Effector memory CD8-positive, alpha-beta T cell (primary cell): ENCODE data around the gene MYO1C.
"Not testable (repeated sequence)": the region's sequence is repeated elsewhere in the genome, so short reads cannot be mapped to it uniquely, and the experiment has no call there.

Experiments used
- ATAC-seq: fragments of 150-1000 bp; cut with Tn5 transposase; replicated peaks from 2 replicates; pipeline ENCODE4 v1.10.0; 2021; ENCODE audit warnings: mild to moderate bottlenecking, moderate library complexity
- DNase-seq, 3 experiments: peaks; one replicate each; pipeline ENCODE4 v3.0.0; 2021
- H3K27ac Mint-ChIP-seq, 2 donors: one replicate each; pipeline ENCODE4 v1.8.0; 2022; ENCODE audit warnings: mild to moderate bottlenecking in 2 of 2, mixed read lengths in 2 of 2, moderate library complexity in 2 of 2
- H3K27me3 Mint-ChIP-seq, 2 donors: one replicate each; pipeline ENCODE4 v1.8.0; 2022; ENCODE audit warnings: mixed read lengths in 2 of 2
- H3K36me3 Mint-ChIP-seq: one replicate; pipeline ENCODE4 v1.8.0; 2022; ENCODE audit warnings: mild to moderate bottlenecking, moderate library complexity, mixed read lengths; ENCODE audit not compliant: insufficient read depth
- H3K4me1 Mint-ChIP-seq, 2 donors: one replicate each; pipeline ENCODE4 v1.8.0; 2022; ENCODE audit warnings: low read depth in 2 of 2, mixed read lengths in 2 of 2
- H3K4me3 Mint-ChIP-seq, 2 donors: one replicate each; pipeline ENCODE4 v1.8.0; 2022; ENCODE audit warnings: mild to moderate bottlenecking in 2 of 2, mixed read lengths in 2 of 2, moderate library complexity in 2 of 2
- H3K9me3 Mint-ChIP-seq, 2 donors: one replicate each; pipeline ENCODE4 v1.8.0; 2022; ENCODE audit warnings: mixed read lengths in 2 of 2
- total RNA-seq, 9 experiments: gene quantifications; one replicate each; lab custom pipeline; 2026; lab: John Stamatoyannopoulos, UW

The MYO1C gene
- 18.6 to 61.4 (median 40.8) reads per million in 9 experiments for total RNA-seq

GRCh38 chr17:1492249-1493206 is at the start of gene MYO1C:
Gene MYO1C, minus strand, starts transcription at chr17:1492686. Its CDS starts 199 bp downstream, at chr17:1492487.
- H3K27ac Mint-ChIP-seq = peak within 1 kb of the TSS; percentile 83 to 84
- no peak for DNase-seq
- H3K9me3 Mint-ChIP-seq = no peaks in the 10 kb centered on the region
- peak within 1 kb of the TSS; percentile 88 for H3K4me3 Mint-ChIP-seq
- no peaks in the 10 kb centered on the region for H3K27me3 Mint-ChIP-seq
- peaks cover 28% of the 10 kb centered on the region for H3K36me3 Mint-ChIP-seq
- H3K4me1 Mint-ChIP-seq = peaks cover 16 to 17% of the 10 kb centered on the region in 2 donors
- no peak for ATAC-seq

- Mint-ChIP-seq H3K4me3 (no peak overlapping the region), H3K27me3 (no peaks in the 10 kb centered on the region), H3K36me3 (peaks cover 59% of the 10 kb centered on the region), H3K9me3 (no peaks in the 10 kb centered on the region), H3K4me1 (peaks cover 0 to 2% of the 10 kb centered on the region in 2 donors), H3K27ac (peak overlapping the region in 1 of 2 donors; percentile 19)
- no peak for ATAC-seq
- no peak for DNase-seq
Observed at GRCh38 chr17:1541367-1541904, 49.0 kb upstream of the MYO1C start.

- Mint-ChIP-seq H3K9me3 (no peaks in the 10 kb centered on the region), H3K4me3 (no peak overlapping the region), H3K4me1 (peaks cover 0 to 2% of the 10 kb centered on the region in 2 donors), H3K36me3 (peaks cover 72% of the 10 kb centered on the region), H3K27ac (no peak overlapping the region), H3K27me3 (no peaks in the 10 kb centered on the region)
- DNase-seq (no peak), ATAC-seq (no peak)
Observed at GRCh38 chr17:1539811-1540210, 47.3 kb upstream of the MYO1C start.

- Mint-ChIP-seq H3K27ac (no peak overlapping the region), H3K9me3 (no peaks in the 10 kb centered on the region), H3K4me3 (no peak overlapping the region), H3K36me3 (peaks cover 58% of the 10 kb centered on the region), H3K4me1 (no peaks in the 10 kb centered on the region), H3K27me3 (no peaks in the 10 kb centered on the region)
- ATAC-seq (no peak), DNase-seq (no peak)
Observed at GRCh38 chr17:1535737-1536136, 43.3 kb upstream of the MYO1C start.

- Mint-ChIP-seq H3K36me3 (peaks cover 47% of the 10 kb centered on the region), H3K27me3 (no peaks in the 10 kb centered on the region), H3K27ac (no peak overlapping the region), H3K4me3 (no peak overlapping the region), H3K9me3 (no peaks in the 10 kb centered on the region), H3K4me1 (no peaks in the 10 kb centered on the region)
- no peak for ATAC-seq
- no peak for DNase-seq
Observed at GRCh38 chr17:1533661-1534325, 41.3 kb upstream of the MYO1C start.

GRCh38 chr17:1532836-1533602 is 40.5 kb upstream of the MYO1C start:
- no peaks in the 10 kb centered on the region for H3K9me3 Mint-ChIP-seq
- no peaks in the 10 kb centered on the region for H3K4me1 Mint-ChIP-seq
- DNase-seq = peak; percentile 17 to 27 (median 21)
- peaks cover 49% of the 10 kb centered on the region for H3K36me3 Mint-ChIP-seq
- peak; percentile 76 for ATAC-seq
- no peaks in the 10 kb centered on the region for H3K27me3 Mint-ChIP-seq
- H3K4me3 Mint-ChIP-seq = no peak overlapping the region
- H3K27ac Mint-ChIP-seq = no peak overlapping the region

- Mint-ChIP-seq H3K36me3 (peaks cover 37% of the 10 kb centered on the region), H3K27me3 (no peaks in the 10 kb centered on the region), H3K27ac (no peak overlapping the region), H3K4me3 (no peak overlapping the region), H3K9me3 (no peaks in the 10 kb centered on the region), H3K4me1 (peaks cover 3 to 6% of the 10 kb centered on the region in 2 donors)
- no peak for ATAC-seq
- no peak for DNase-seq
Observed at GRCh38 chr17:1529863-1530262, 37.4 kb upstream of the MYO1C start.

GRCh38 chr17:1526876-1527275 is 34.4 kb upstream of the MYO1C start:
- ATAC-seq = peak; percentile 64
- H3K36me3 Mint-ChIP-seq = peaks cover 43% of the 10 kb centered on the region

GRCh38 chr17:1522626-1523025 is 30.1 kb upstream of the MYO1C start:
- no peaks in the 10 kb centered on the region for H3K9me3 Mint-ChIP-seq
- H3K4me1 Mint-ChIP-seq = peaks cover 3 to 8% of the 10 kb centered on the region in 2 donors
- ATAC-seq = no peak
- H3K4me3 Mint-ChIP-seq = no peak overlapping the region
- H3K36me3 Mint-ChIP-seq = peaks cover 30% of the 10 kb centered on the region
- no peak for DNase-seq
- H3K27me3 Mint-ChIP-seq = no peaks in the 10 kb centered on the region
- no peak overlapping the region for H3K27ac Mint-ChIP-seq

More at GRCh38 chr17:1526876-1527275, 34.4 kb upstream of the MYO1C start:
- H3K27me3 Mint-ChIP-seq, H3K9me3 Mint-ChIP-seq, DNase-seq, H3K4me1 Mint-ChIP-seq: not testable (repeated sequence)
- H3K4me3 Mint-ChIP-seq = peak overlapping the region in 1 of 2 donors; percentile 23
- H3K27ac Mint-ChIP-seq = peak overlapping the region; percentile 78 to 93

GRCh38 chr17:1521086-1521640 is 28.7 kb upstream of the MYO1C start:
- H3K27ac Mint-ChIP-seq = no peak overlapping the region
- H3K36me3 Mint-ChIP-seq = peaks cover 26% of the 10 kb centered on the region
- no peak for DNase-seq
- ATAC-seq = no peak
- H3K9me3 Mint-ChIP-seq = no peaks in the 10 kb centered on the region
- no peaks in the 10 kb centered on the region for H3K27me3 Mint-ChIP-seq
- peaks cover 0 to 4% of the 10 kb centered on the region in 2 donors for H3K4me1 Mint-ChIP-seq
- H3K4me3 Mint-ChIP-seq = peak overlapping the region in 1 of 2 donors; percentile 19

GRCh38 chr17:1519678-1520077 is 27.2 kb upstream of the MYO1C start:
- no peak for DNase-seq
- Mint-ChIP-seq H3K4me1 (peaks cover 11 to 14% of the 10 kb centered on the region in 2 donors), H3K4me3 (no peak overlapping the region), H3K36me3 (peaks cover 29% of the 10 kb centered on the region), H3K27ac (peak overlapping the region in 1 of 2 donors; percentile 24), H3K27me3 (no peaks in the 10 kb centered on the region), H3K9me3 (no peaks in the 10 kb centered on the region)
- no peak for ATAC-seq

GRCh38 chr17:1518410-1518809 is 25.9 kb upstream of the MYO1C start:
- Mint-ChIP-seq H3K27me3 (no peaks in the 10 kb centered on the region), H3K4me1 (peaks cover 15 to 18% of the 10 kb centered on the region in 2 donors), H3K27ac (peak overlapping the region in 1 of 2 donors; percentile 62), H3K36me3 (peaks cover 24% of the 10 kb centered on the region), H3K9me3 (no peaks in the 10 kb centered on the region), H3K4me3 (peak overlapping the region; percentile 86)
- DNase-seq (no peak), ATAC-seq (no peak)
